ENCODE data around the gene TMBIM6.
"Not testable (repeated sequence)": the region's sequence is repeated elsewhere in the genome, so short reads cannot be mapped to it uniquely, and the experiment has no call there.

TMBIM6 gene

DNA sequence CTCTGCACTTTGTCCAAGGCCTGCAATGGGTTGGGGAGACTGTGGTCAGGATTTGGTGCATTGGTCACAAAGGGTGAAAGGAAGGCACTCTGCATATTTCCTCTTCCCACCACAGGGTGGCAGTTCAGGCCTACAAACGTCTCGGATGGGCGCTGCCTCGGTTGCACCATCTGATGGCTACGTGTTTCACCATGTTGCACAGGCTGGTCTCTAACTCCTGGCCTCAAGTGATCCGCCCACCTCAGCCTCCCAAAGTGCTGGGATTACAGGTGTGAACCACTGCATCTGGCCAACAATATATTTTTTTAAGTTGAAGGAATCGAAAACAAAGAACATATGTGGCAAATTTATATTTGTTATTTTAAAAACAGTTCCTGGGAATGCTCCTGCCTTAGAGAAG is 35.1 kb downstream of the TMBIM6 start:
- peak; percentile 18 for DNase-seq (ENCODE audit: low read depth, low spot score)

GRCh38 chr12:49776858-49777257 is 35.5 kb downstream of the TMBIM6 start:
- DNase-seq (ENCODE audit: low read depth, low spot score): no peak

GRCh38 chr12:49777341-49777740 is 36.0 kb downstream of the TMBIM6 start:
- DNase-seq (ENCODE audit: low read depth, low spot score): no peak

- peak; percentile 52 for DNase-seq (ENCODE audit: low read depth, low spot score)
Measured at GRCh38 chr12:49777800-49778748, 36.7 kb downstream of the TMBIM6 start.

DNA sequence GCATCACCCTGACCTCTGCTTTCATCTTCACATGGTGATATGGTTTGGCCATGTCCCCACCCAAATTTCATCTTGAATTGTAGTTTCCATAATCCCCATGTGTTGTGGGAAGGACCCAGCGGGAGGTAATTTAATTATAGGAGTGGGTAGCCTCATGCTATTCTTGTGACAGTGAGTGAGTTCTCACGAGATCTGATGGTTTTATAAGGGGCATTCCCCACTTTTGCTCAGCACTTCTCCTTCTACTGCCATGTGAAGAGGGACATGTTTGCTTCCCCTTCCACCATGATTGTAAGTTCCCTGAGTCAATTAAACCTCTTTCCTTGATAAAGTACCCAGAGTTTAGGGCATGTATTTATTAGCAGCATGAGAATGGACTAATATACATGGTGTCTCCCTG is 38.2 kb downstream of the TMBIM6 start:
- DNase-seq (ENCODE audit: low read depth, low spot score): no peak

GRCh38 chr12:49780914-49781313 is 39.6 kb downstream of the TMBIM6 start:
- not testable (repeated sequence) for DNase-seq (ENCODE audit: low read depth, low spot score)

DNA sequence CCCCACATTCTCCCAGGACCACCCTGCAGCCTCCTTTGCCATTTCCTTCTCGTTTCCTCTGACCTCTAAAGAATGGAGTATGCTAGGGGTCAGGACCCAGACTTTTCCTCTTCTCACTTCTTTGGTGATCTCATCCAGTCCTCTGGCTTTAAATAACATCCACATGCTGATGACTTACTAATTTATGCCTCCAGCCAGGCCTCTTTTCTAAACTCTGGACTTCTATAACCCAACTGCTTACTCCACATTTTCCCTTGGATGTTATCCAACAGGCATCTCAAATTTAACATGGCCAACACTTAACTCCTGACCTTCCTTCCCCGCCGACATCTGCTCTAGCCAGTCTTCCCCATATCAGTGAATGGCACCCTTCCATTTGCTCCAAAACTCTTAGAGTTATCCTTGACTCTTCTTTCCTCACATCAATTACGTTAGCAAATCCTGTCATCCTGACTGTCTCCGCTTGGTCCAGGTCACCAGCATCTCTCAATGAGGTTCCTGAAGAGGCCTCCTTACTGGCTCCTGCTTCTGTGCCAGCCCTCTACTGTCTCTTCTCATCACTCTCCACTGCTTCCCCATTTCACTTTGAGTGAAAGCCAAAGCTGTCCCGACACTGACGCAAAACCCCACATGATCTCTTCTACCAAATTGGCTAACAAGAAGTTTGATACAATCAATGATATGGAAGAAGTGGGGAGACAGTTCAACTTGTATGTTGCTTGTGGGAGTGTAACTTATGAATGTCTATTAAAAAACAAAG is 42.7 kb downstream of the TMBIM6 start:
- DNase-seq (ENCODE audit: low read depth, low spot score): no peak

- no peak for DNase-seq (ENCODE audit: low read depth, low spot score)
Measured at GRCh38 chr12:49784756-49785409, 43.5 kb downstream of the TMBIM6 start.

DNA sequence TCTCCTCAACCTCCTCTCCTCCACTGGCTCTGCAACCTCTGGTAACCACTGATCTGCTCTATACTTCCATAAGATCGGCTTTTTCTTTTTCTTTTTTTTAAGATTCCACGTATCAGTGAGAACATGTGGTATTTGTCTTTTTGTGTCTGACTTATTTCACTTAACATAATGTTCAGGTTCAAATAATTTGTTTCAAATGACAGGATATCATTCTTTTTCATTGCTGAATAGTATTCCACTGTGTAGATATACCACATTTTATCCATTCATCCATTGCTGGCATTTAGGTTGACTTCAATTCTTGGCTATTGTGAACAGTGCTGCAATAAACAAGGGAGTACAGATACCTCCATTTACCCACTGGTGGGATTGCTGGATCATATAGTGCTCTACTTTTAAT is 46.3 kb downstream of the TMBIM6 start:
- DNase-seq (ENCODE audit: low read depth, low spot score): no peak

DNA sequence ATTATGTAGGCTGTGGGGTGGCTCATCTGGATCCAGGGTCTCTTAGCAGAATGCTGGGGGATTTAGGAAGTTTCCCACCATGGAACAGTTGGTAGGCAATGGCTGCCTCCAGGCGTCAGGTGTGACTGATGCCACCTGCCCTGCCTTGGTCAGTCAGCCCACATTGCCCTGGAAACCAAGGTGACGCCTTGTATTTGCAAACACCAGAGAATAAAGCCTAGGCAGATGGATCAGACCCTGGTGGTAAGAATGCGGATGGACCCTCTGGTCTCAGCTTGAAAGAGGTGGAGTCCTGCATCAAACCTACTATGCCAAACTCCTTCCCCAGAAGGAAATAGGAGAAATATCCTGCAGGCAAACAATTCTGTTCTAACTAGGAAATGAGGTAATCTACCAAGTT is 48.6 kb downstream of the TMBIM6 start:
- DNase-seq (ENCODE audit: low read depth, low spot score): no peak

- no peak for DNase-seq (ENCODE audit: low read depth, low spot score)
Measured at GRCh38 chr12:49790741-49791555, 49.6 kb downstream of the TMBIM6 start.

DNA sequence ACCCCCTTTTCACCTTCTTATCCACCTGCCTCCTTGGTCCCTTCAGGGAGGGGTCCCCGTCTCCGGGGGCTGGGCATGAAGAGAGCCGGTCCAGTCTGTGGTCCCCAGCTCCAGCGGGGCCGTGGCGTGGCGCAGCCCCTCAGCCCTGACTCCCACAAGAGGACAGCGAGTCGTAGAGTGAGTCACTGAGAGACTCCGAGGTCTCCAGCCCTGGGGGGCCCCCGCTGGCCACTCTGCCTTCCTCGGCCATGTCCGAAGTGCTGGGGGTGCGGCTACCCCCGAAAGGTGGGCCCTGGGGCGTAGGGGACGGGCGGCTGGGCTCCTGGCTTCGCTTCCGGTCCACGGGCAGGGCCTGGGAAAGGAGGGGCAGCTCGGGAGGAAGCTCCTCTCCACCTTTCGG is 50.3 kb downstream of the TMBIM6 start:
- no peak for DNase-seq (ENCODE audit: low read depth, low spot score)

- DNase-seq (ENCODE audit: low read depth, low spot score): no peak
Measured at GRCh38 chr12:49792181-49792970, 51.0 kb downstream of the TMBIM6 start.

GRCh38 chr12:49792976-49793580 is 51.7 kb downstream of the TMBIM6 start:
- no peak for DNase-seq (ENCODE audit: low read depth, low spot score)

DNA sequence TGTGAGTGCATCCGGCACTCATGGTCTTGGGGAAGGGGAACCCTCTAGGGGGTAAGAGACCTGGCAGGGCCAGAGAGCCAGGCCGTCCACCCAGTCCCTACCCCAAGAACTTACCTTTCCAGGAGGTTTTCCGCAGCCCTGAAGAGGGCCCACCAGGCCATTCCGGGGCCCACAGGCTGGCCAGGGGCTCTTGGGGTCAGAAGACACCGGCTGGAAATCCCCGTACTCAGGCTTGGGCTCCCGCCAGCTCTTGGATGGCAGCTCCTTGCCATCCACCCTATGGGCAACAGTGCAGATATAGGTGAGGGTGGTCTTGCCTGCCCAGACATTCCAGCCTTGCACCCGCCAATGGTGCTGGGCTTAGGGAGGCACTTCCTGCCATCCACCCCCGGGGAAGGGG is 52.3 kb downstream of the TMBIM6 start:
- no peak for DNase-seq (ENCODE audit: low read depth, low spot score)

- DNase-seq (ENCODE audit: low read depth, low spot score): no peak
Measured at GRCh38 chr12:49794021-49794420, 52.7 kb downstream of the TMBIM6 start.

- no peak for DNase-seq (ENCODE audit: low read depth, low spot score)
Measured at GRCh38 chr12:49794811-49795653, 53.7 kb downstream of the TMBIM6 start.

DNA sequence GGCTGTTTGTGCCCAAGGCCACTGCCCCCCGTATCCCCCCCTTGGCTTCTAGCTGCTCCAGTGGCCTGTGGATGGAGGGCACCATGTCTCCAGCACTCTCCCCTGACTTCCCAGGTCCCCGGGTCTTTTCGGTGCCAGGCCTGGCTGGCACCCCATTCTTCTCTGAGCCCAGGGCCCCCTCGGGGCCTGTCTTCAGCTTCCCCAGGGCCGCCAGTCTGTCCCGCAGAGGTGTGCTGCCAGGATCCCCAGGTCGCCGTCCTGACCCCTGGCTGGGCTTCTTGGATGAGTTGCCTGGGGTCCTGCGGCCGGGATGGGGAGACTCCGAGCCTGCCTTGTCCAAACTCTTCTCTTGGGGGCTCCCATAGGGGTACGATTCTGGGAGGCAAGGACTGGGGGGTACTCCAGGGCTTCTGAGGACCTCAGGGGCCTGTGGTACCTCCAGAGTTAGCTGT is 54.3 kb downstream of the TMBIM6 start:
- no peak for DNase-seq (ENCODE audit: low read depth, low spot score)

DNA sequence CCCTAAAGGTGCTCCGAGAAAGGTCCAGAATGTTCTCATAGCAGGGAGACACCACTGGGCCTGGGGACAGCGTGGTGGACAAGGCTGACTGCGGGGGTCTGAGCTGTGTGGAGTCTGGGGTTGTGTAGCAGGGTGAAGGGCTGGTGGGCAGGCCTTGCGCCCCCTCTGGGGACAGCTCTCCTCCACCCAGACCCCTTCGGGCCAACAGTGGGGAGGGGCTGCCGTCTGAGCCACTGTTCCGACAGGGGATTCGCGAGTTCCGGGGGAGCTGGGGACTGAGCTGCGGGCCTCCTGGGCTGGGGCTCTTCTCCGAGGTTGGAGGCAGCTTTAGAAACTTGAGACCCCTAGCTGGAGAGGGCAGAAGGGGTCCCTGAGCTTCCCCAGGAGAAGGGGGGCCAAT is 54.8 kb downstream of the TMBIM6 start:
- no peak for DNase-seq (ENCODE audit: low read depth, low spot score)
